ENCODE measurements around the gene RHOB.

RHOB gene

DNA sequence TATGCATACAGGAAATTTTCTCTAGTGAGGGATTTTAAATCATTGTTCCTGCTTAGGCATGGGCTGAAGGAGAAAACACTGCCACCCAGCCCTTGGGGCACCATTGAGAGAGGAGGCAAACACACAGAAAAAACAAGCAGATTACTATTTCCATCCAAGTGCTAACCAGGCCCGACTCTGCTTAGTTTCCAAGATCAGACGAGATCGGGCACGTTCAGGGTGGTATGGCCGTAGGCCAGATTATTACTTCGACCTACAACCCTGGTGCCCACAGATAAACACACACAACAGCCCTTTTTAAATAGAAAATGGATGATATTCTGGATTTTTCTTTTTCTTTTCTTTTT, 45.4 kb upstream of the RHOB start:
- DNase-seq (ENCODE audit: low read depth), result no peak
- H3K4me3 ChIP-seq (ENCODE audit: low read depth, low read length), result no peak overlapping the region
- no peak for TF ChIP-seq CTCF (IDR thresholded peaks at IDR 0.05; ENCODE audit: low read depth, low read length)
- no peak for TF ChIP-seq MYC (IDR thresholded peaks at IDR 0.05; ENCODE audit: low read depth, low read length)
- no peak for TF ChIP-seq MAX (IDR thresholded peaks at IDR 0.05; ENCODE audit: low read depth, low read length)
- TF ChIP-seq POLR2A (IDR thresholded peaks at IDR 0.05; ENCODE audit: extremely low read depth, insufficient read length), result no peak

DNA sequence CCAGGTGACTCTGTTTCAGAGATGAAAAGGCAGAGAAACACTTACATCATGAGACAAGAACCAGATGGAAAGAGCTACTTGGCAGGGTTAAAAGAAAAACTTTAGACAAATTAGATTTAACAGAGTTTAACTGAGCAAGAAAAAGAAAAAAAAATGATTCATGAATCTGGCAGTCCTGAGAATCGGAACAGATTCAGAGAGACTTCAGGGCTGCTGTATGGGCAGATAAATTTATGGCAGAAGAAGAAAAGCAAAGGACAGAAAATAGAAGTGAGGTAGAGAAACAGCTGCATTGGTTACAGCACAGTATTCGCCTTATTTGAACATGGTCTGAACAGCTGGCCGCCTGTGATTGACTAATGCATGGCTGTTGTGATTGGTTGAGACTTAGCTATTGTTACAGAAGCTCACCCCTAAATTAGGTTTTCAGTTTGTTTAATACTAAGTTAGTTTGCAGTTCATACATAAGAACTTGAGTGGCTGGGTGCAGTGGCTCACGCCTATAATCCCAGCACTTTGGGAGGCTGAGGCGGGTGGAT, 43.0 kb upstream of the RHOB start:
- TF ChIP-seq MAX (IDR thresholded peaks at IDR 0.05; ENCODE audit: low read depth, low read length) (no peak), MYC (IDR thresholded peaks at IDR 0.05; ENCODE audit: low read depth, low read length) (no peak), POLR2A (IDR thresholded peaks at IDR 0.05; ENCODE audit: extremely low read depth, insufficient read length) (no peak), CTCF (IDR thresholded peaks at IDR 0.05; ENCODE audit: low read depth, low read length) (no peak)
- no peak for DNase-seq (ENCODE audit: low read depth)
- H3K4me3 ChIP-seq (ENCODE audit: low read depth, low read length), result no peak overlapping the region

GRCh38 chr2:20404950-20405349, 41.9 kb upstream of the RHOB start:
- DNase-seq (ENCODE audit: low read depth), result no peak
- no peak overlapping the region for H3K4me3 ChIP-seq (ENCODE audit: low read depth, low read length)
- TF ChIP-seq MAX (IDR thresholded peaks at IDR 0.05; ENCODE audit: low read depth, low read length) (no peak), POLR2A (IDR thresholded peaks at IDR 0.05; ENCODE audit: extremely low read depth, insufficient read length) (no peak), CTCF (IDR thresholded peaks at IDR 0.05; ENCODE audit: low read depth, low read length) (no peak), MYC (IDR thresholded peaks at IDR 0.05; ENCODE audit: low read depth, low read length) (no peak)

DNA sequence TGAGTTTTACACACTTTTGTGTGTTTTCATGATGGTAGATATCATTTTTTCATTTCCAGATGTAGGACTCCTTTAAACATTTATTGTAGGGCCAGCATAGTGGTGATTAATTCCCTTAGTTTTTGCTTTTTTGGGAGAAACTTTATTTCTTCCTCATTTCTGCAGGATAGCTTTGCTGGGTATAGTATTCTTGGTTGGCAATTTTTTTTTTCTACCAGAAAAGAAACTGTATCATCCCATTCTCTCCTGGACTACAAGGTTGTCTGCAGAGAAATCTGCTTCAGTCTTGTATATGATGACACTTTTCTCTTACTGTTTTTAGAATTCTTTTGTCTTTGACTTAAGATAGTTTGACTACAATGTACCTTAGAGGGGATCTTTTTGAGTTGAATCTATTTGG, 37.8 kb upstream of the RHOB start:
- TF ChIP-seq POLR2A (IDR thresholded peaks at IDR 0.05; ENCODE audit: extremely low read depth, insufficient read length), result no peak
- no peak for TF ChIP-seq MYC (IDR thresholded peaks at IDR 0.05; ENCODE audit: low read depth, low read length)
- no peak for TF ChIP-seq MAX (IDR thresholded peaks at IDR 0.05; ENCODE audit: low read depth, low read length)
- TF ChIP-seq CTCF (IDR thresholded peaks at IDR 0.05; ENCODE audit: low read depth, low read length), result no peak
- no peak for DNase-seq (ENCODE audit: low read depth)
- no peak overlapping the region for H3K4me3 ChIP-seq (ENCODE audit: low read depth, low read length)

DNA sequence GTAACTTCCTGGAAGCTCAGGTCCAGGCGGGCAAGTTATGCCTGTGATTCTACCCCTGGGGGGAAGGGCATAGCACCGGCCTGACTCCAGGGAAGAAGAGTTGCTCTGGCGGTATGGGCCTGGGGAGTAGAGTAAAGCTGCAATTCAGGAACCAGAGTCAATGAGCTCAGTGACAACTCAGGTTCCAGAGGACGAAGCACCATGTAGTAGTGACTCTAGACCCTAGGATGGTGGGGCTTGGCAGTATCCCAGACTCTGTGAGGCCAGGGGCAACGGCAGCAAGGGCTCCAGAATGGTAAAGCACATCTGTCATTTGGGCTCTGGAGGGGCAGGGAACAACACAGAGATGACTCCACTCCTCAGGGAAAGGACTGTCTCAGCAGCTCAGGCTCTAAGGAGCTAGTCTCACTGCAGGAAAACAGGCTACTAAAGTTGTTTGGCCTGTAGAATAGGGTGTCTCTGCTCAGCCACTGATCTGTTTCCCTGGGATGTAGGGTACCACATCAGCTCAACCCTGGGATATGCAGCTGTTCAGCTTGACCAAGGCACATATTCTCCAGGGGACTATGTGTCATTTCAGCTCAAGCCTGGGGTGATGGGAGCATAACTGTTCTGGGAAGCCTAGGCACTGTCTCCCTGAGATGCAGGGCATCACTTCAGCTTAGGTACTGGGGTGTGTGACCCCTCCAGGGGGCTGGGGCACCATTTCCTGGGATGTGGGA, 36.2 kb upstream of the RHOB start:
- TF ChIP-seq MYC (IDR thresholded peaks at IDR 0.05; ENCODE audit: low read depth, low read length), result no peak
- no peak for TF ChIP-seq MAX (IDR thresholded peaks at IDR 0.05; ENCODE audit: low read depth, low read length)
- no peak for TF ChIP-seq POLR2A (IDR thresholded peaks at IDR 0.05; ENCODE audit: extremely low read depth, insufficient read length)
- TF ChIP-seq CTCF (IDR thresholded peaks at IDR 0.05; ENCODE audit: low read depth, low read length), result no peak
- no peak for DNase-seq (ENCODE audit: low read depth)
- no peak overlapping the region for H3K4me3 ChIP-seq (ENCODE audit: low read depth, low read length)
